Left colon (tissue), 2 donors: ENCODE results near the gene B3GNT4. TPM values are rescaled to one million over a fixed set of nuclear protein-coding genes. Genes with fewer than 3 reads are reported as not detected.

Experiments used
- ATAC-seq: fragments of 200-7000 bp; cut with Tn5 transposase; one replicate; pipeline ENCODE4 v1.9.1; 2020; ENCODE audit warnings: mild to moderate bottlenecking, moderate library complexity
- DNase-seq, 2 donors: peaks; one replicate each; pipeline ENCODE4 v3.0.0-alpha.2; 2020
- intact Hi-C, 2 donors: fragments of 100-400 bp; cut with DNase I in 1 of 2; cut with micrococcal nuclease in 1 of 2; formaldehyde crosslinking; loops; one replicate each; pipeline versions ENCODE4 v1.11.2 to v1.14.0; 2022; cut with DNase I, micrococcal nuclease
- total RNA-seq, 2 donors: library from RNA; stranded (reverse); fragmentation: NEBNext Ultra II Directional; extraction: Animal tissue kit (Norgen Biotek cat#: 25700); gene quantifications; one replicate each; pipeline ENCODE4 v1.2.1, GENCODE V29; 2021
- donor health status: DM: no; HTN: no; CAD: no.
- donor health status: DM: yes; HTN: yes; CAD: no.

The B3GNT4 gene
- total RNA-seq, 2 donors from 2014 or later = 0.43 to 0.98 TPM

DNA sequence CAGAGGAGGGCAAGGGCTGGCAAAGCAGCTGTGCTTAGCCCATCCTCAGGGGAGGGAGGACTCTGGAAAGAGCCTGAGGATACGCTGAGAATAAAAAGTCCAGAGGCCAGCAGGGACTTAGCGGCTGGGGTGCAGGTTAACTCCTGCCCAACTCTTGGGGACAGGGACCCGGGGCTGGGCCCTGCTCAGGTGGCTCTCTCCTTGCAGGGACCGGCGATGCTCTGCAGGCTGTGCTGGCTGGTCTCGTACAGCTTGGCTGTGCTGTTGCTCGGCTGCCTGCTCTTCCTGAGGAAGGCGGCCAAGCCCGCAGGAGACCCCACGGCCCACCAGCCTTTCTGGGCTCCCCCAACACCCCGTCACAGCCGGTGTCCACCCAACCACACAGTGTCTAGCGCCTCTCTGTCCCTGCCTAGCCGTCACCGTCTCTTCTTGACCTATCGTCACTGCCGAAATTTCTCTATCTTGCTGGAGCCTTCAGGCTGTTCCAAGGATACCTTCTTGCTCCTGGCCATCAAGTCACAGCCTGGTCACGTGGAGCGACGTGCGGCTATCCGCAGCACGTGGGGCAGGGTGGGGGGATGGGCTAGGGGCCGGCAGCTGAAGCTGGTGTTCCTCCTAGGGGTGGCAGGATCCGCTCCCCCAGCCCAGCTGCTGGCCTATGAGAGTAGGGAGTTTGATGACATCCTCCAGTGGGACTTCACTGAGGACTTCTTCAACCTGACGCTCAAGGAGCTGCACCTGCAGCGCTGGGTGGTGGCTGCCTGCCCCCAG lies 2.8 kb downstream of the B3GNT4 start:
- intact Hi-C loops = no loop called here
- DNase-seq (no peak), ATAC-seq (no peak)

DNA sequence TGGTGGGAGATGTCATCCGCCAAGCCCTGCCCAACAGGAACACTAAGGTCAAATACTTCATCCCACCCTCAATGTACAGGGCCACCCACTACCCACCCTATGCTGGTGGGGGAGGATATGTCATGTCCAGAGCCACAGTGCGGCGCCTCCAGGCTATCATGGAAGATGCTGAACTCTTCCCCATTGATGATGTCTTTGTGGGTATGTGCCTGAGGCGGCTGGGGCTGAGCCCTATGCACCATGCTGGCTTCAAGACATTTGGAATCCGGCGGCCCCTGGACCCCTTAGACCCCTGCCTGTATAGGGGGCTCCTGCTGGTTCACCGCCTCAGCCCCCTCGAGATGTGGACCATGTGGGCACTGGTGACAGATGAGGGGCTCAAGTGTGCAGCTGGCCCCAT lies 3.5 kb downstream of the B3GNT4 start:
- DNase-seq (no peak), ATAC-seq (no peak)
- intact Hi-C loops = no loop called here

GRCh38 chr12:122207391-122207790 lies 3.9 kb downstream of the B3GNT4 start:
- no peak for DNase-seq
- intact Hi-C loops = no loop called here
- ATAC-seq = no peak

GRCh38 chr12:122208073-122208820 lies 4.7 kb downstream of the B3GNT4 start:
- intact Hi-C loops = no loop called here

DNA sequence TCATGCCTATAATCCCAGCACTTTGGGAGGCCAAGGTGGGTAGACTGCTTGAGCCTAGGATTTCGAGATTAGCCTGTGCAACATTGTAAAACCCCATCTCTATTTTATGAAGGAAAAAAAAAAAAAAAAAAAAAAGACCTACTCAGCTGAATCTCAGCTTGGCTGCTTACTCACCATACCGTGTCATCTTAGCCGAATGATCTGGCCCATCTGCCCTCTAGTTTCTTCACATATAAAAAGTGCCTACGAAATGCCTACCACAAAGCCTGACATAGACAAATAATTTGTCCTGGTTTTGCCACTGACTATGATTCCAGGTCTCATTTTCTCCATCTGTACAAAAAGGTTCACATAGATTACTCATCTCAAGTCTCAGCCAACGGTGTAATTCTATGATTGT lies 12.3 kb downstream of the B3GNT4 start:
- ATAC-seq (no peak), DNase-seq (no peak)
- intact Hi-C loops = no loop called here

More at GRCh38 chr12:122208073-122208820, 4.7 kb downstream of the B3GNT4 start:
- no peak for DNase-seq
- no peak for ATAC-seq

DNA sequence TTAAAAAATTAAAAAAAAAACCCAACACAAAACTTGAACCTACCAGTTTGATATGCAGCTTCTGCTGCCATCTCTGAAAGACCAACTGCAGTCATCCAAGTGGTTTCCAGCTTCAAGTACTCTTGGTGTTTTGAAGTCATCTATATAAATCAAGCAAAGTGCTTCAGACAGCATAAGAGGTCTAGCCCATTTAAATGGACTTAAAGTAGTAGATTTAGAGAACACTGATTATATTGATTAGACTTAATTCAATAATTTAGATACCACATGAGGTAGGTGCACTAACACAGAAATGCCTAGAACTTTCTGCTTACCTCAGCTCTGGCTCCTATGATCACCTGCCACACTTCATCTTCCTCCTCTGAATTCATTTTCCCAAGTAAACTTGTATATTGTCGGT lies 12.9 kb downstream of the B3GNT4 start:
- DNase-seq = no peak
- no peak for ATAC-seq
- intact Hi-C loops = no loop called here

GRCh38 chr12:122225683-122226365 lies 22.3 kb downstream of the B3GNT4 start, which contains the start of gene DIABLO:
Gene DIABLO, minus strand, starts transcription at chr12:122226052. Its CDS starts 38 bp downstream, at chr12:122226014.
- intact Hi-C loops = no loop called here
- peak; percentile 100 for DNase-seq
- ATAC-seq = peak; percentile 93

GRCh38 chr12:122226366-122227125 lies 23.0 kb downstream of the B3GNT4 start:
- ATAC-seq (no peak), DNase-seq (no peak)
- intact Hi-C loops = no loop called here

- no peak for ATAC-seq
- intact Hi-C loops = no loop called here
Observed at GRCh38 chr12:122227341-122227740, 23.8 kb downstream of the B3GNT4 start.

GRCh38 chr12:122228092-122228491 lies 24.6 kb downstream of the B3GNT4 start:
- DNase-seq (no peak), ATAC-seq (no peak)
- intact Hi-C loops = no loop called here

More at GRCh38 chr12:122227341-122227740, 23.8 kb downstream of the B3GNT4 start:
- DNase-seq = peak in 1 of 2 donors; percentile 12

- intact Hi-C loops = no loop called here
- DNase-seq (no peak), ATAC-seq (no peak)
Observed at GRCh38 chr12:122230798-122231197, 27.3 kb downstream of the B3GNT4 start.

DNA sequence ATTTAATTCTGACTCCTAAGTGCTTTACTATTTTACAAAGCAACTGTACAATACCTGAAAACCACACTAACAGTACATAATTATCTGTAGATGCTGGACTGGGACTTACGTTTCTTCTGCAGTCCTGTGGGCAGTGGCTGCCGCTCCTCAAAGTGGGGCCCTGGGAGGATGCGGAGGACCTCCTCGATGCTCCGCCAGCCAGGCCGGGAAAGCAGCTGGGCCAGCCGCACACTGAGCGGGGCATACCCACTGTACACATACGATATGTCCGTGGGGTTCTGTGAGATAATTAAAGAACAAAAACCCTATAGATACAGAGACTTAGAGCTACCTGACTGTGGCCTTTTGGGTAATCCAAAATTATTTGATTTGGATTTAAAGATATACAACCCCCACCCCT lies 29.2 kb downstream of the B3GNT4 start:
- DNase-seq = no peak
- intact Hi-C loops = no loop called here

DNA sequence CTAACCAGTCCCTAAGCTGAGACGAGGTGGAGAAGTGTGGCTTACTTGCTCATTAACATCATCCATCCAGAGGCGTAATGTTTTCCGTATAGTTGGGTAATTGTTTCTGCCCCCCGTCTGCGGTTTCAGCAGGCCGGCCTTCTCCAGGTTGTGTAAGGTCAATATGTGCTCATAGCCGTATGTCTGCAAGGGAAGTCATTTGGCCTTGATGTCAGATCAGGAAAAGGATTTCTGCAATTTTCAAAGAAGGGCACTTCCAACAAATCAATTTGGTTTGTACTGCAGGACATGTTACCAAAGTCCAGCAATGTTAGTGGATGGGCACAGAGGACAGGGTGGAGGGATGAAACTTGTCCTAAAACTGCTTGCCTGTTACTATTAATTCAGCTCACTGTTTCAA lies 32.2 kb downstream of the B3GNT4 start:
- ATAC-seq (no peak), DNase-seq (no peak)
- intact Hi-C loops = no loop called here

More for the DNA sequence above, 29.2 kb downstream of the B3GNT4 start:
- ATAC-seq = no peak

GRCh38 chr12:122238861-122239260 lies 35.4 kb downstream of the B3GNT4 start:
- ATAC-seq (no peak), DNase-seq (no peak)
- intact Hi-C loops = no loop called here

- no peak for DNase-seq
- no peak for ATAC-seq
- intact Hi-C loops = no loop called here
Observed at GRCh38 chr12:122243965-122244364, 40.5 kb downstream of the B3GNT4 start.

DNA sequence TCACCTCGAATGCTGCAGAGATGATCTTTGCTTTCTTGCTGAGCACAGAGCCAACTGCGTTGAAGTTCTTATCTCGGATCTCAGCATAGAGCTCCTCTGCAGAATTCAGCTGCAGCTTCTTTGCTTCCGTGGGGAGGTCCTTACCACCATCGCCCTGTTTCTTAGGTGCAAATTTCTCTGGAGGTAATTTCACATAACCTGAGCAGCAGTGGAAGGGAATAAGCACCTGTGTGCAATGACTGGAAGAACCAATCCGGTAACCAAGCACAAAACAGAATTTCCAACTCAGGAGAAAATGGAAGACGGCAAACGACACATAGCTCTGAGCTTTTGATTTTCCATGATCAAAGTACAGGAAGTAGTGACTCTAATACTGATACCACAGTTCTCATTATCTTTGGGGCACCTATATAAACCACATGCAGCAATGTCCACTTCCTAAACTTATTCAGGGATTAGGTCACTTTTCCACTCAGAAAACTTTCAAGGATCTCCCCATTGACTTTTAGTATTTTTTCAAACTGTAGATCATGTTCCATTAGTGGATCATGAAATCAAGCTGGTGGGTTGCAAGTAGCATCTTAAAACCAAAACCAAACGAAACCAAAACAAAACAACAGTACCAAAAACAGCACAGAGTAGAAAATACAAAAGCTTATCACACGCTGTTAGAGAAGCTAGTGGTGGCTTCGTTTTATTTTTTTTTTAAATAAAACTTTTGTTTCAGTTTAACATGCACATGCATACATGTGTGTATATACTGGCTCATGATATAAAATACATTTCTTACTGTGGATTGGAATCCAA lies 41.3 kb downstream of the B3GNT4 start:
- intact Hi-C loops = no loop called here
- no peak for DNase-seq
- ATAC-seq = no peak

- no peak for ATAC-seq
- intact Hi-C loops = no loop called here
- no peak for DNase-seq
Observed at GRCh38 chr12:122245553-122245952, 42.0 kb downstream of the B3GNT4 start.

DNA sequence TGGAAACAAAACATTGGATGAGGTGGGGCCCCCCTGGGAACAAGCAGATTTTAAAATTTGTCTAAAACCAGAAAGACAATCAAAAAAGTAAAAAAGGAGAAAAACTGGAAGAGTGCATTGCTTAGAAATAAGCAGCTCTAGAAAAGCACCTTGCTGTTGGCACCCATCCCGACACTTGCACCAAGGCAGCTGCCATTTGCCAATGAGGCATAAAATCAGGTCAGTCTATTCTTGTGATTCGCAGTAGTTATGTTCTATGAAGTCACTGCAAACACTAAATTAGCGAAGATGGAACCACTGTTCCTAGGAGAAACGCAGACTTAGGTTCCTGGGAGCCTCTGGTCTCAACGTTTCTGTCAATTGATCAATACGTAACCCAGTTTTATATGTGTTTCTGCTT lies 46.5 kb downstream of the B3GNT4 start:
- DNase-seq = no peak
- intact Hi-C loops = no loop called here
- ATAC-seq = no peak
